ENCODE measurements around the gene SNUPN. TPM values are rescaled to one million over a fixed set of nuclear protein-coding genes. Genes with fewer than 3 reads are reported as not detected.
A peak's percentile ranks its signal among the peaks of the same experiment; 100 is the strongest.

SNUPN gene
- total and polyA plus RNA-seq, 2 of the 8 experiments (the other 6 are each of a cell fraction or from before 2014, with no cell fraction given), result 13.3 to 28.2 TPM

DNA sequence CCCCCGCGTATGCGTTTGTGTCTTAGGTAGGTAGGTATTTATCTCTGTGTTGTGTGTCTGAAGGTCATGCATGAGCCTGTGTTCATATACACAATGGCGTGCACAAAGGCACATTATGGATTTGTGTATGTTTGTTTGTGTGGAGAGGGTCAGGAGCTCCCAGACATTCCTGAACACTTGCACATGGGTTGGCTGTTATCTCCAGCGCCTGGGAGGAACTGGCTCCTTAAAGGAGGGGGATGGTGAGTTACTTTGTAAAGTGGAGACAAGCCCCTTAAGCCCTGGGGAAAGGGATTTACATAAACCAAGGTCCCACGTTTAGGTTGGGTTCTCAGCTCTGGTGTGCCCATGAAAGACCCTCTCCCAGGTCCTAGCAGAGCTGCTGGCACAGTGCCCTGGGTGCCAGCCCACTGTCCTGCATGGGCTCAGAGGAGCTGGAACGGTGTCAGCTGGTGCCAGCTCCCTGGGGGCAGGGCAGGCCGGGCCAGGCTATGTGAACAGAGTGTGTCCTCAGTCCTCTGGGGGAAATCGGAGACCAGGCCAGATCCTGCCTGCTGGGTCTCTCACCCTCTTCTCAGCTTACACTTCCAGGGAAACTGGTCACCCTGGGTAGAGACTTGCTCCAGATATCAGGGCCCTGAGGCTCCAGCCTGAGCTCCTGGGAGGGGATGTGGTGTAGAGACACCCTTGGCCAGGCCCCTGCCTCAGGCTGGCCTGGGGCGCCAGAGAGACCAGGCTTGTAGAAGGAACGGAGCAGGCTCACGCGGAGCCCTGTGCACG lies 47.3 kb upstream of the SNUPN start:
- Histone ChIP-seq H3K9me3 (ENCODE audit: insufficient read depth in 2 of 2, low read depth in 1 of 2, low read length in 1 of 2) (no peaks in the 10 kb centered on the region), H3K23ac (ENCODE audit: insufficient read length) (no peak overlapping the region), H4K20me1 (replicated peaks in 1 of 2; ENCODE audit: control insufficient read depth in 1 of 2, insufficient read depth in 2 of 2, low read length in 2 of 2) (no peaks in the 10 kb centered on the region), H3K9ac (replicated peaks in 1 of 4; ENCODE audit: extremely low read depth in 1 of 4, low read depth in 3 of 4, low read length in 3 of 4) (no peak overlapping the region), H3K27ac (ENCODE audit: low read depth, low read length) (no peak overlapping the region), H2BK15ac (ENCODE audit: low read length) (no peak overlapping the region), H3K18ac (ENCODE audit: extremely low read depth, low read length) (no peak overlapping the region), H2AFZ (ENCODE audit: low read length) (no peak overlapping the region), H3K79me1 (ENCODE audit: low read depth, low read length) (no peaks in the 10 kb centered on the region), H4K8ac (ENCODE audit: extremely low read depth, insufficient read depth, low read length) (no peak overlapping the region; the same call in 1 of the 2 replicates), H3K56ac (replicated peaks; ENCODE audit: insufficient read length, low read depth, low read length) (no peak overlapping the region), H3K27me3 (replicated peaks in 1 of 4; ENCODE audit: control insufficient read depth in 3 of 4, extremely low read depth in 1 of 4, insufficient read depth in 3 of 4, low read length in 3 of 4) (no peaks in the 10 kb centered on the region), H2BK20ac (ENCODE audit: low read length) (no peak overlapping the region), H3K4me2 (ENCODE audit: insufficient read depth in 1 of 2, low read depth in 2 of 2, low read length in 2 of 2) (0 out of 4 replicates have a peak overlapping the region, but pooled peaks of 1 of the 2 experiments have one; percentile 21), H3K36me3 (ENCODE audit: control insufficient read depth in 2 of 4, insufficient read depth in 4 of 4, low read length in 3 of 4) (no peaks in the 10 kb centered on the region), H4K91ac (replicated peaks; ENCODE audit: insufficient read length, low read length) (no peak overlapping the region), H3K79me2 (ENCODE audit: control insufficient read depth in 1 of 2, insufficient read depth in 2 of 2, low read length in 2 of 2) (no peaks in the 10 kb centered on the region), H2BK5ac (ENCODE audit: low read depth, low read length) (no peak overlapping the region), H3K14ac (ENCODE audit: insufficient read length) (no peak overlapping the region), H3K4me1 (replicated peaks in 1 of 4; ENCODE audit: control insufficient read depth in 3 of 4, insufficient read depth in 4 of 4, low read length in 3 of 4) (peaks cover 7 to 14% (median 9%) of the 10 kb centered on the region in 4 experiments), H4K5ac (ENCODE audit: insufficient read length, low read depth, low read length) (no peak overlapping the region), H3K4ac (replicated peaks; ENCODE audit: insufficient read length, low read depth, low read length) (no peak overlapping the region), H2AK5ac (ENCODE audit: low read depth, low read length) (no peak overlapping the region), H3K4me3 (ENCODE audit: extremely low read depth in 1 of 4, insufficient read depth in 2 of 4, low read depth in 3 of 4, low read length in 4 of 4) (no peak overlapping the region), H3K23me2 (ENCODE audit: low read depth, low read length) (no peaks in the 10 kb centered on the region), H2BK12ac (ENCODE audit: low read depth, low read length) (peak overlapping the region; percentile 51; the same call in 1 of the 2 replicates), H2BK120ac (replicated peaks; ENCODE audit: low read depth, low read length) (no peak overlapping the region)
- DNase-seq (ENCODE audit: low read depth in 1 of 2, low spot score in 2 of 2) (no peak), FAIRE-seq (peak; percentile 50)
- ChIA-PET POLR2A (ENCODE audit: partially characterized antibody) (interaction anchor here (1.1 to 2.7 kb wide), 6 partner anchors 9 to 33 kb away, joined by 3 to 10 read pairs (median 6); partner anchors contain the start of genes IMP3 and SNX33), CTCF (ENCODE audit: partially characterized antibody) (interaction anchor here (0.9 to 7.4 kb wide), 9 partner anchors 10 to 130 kb away, joined by 3 to 60 read pairs (median 4); partner anchors contain the start of genes IMP3 and SNX33)
- 85% methylated on average over 14 of the region's 14 CpGs; no CpG with 5 or more reads in 1 of the 2 experiments for WGBS, 2 experiments (ENCODE audit: extremely low coverage in 1 of 2, insufficient coverage in 1 of 2, insufficient read length in 1 of 2, insufficient replicate concordance in 2 of 2, low coverage in 1 of 2, low lambda C conversion rate in 2 of 2, missing lambda C conversion rate in 1 of 2)
- TF ChIP-seq TCF12 (IDR thresholded peaks at IDR 0.05; ENCODE audit: low read depth, low read length) (no peak), NRF1 (IDR thresholded peaks at IDR 0.05; ENCODE audit: low read depth, low read length) (no peak)

Measured in H1 (cell line).